NCI-H1436 treated with DMSO at 0.1 percent for 48 hours (cell line): ENCODE measurements around the gene APOF.
"Not testable (repeated sequence)": the region's sequence is repeated elsewhere in the genome, so short reads cannot be mapped to it uniquely, and the experiment has no call there.

Source experiments
- DNase-seq: peaks from one replicate; lab custom pipeline; 2025; lab: John Stamatoyannopoulos, UW

APOF gene

DNA sequence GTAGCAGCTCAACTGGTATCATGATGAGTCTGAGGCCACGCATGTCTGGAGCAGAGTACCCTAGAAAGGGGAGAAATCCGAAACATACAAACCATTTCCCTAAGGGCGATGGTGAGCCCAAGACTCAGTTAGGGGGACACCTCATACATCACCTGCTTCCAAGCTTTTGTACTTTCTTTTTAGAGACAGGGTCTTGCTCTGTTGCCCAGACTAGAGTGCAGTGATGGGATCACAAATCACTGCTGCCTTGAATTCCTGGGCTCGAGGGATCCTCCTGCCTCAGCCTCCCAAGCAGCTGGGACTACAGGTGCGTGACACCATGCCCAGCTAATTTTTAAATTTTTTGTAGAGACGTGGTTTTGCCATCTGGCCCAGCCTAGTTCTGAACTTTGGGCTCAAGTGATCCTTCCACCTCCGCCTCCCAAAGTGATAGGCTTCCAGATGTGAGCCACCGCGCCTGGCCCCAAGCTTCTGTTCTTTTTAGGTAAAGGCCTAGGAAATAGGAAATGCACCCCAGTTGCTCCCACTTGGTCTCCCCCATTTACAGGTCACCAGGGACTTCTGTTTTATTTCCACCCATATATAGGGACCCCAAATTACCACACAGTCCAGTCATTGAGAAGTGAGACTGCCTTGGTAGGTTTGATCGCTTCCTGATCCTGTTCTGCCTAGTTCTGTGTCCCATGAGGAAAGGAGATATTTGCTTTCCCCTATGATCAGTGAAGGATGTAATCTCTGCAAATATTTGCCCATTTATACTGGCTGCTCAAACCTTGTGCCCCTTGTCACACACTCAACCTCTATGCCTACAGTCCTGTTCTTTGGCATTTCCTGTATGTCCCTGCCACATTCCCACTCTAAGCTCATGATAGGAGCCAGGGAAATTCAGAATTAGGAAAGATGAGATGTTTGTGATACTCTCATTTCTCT lies at the start of gene APOF:
TSS of gene APOF (minus strand) at position 728 of the 930 bp plus-strand sequence. CDS start at position 616, 112 bp downstream.
- no peak for DNase-seq

DNA sequence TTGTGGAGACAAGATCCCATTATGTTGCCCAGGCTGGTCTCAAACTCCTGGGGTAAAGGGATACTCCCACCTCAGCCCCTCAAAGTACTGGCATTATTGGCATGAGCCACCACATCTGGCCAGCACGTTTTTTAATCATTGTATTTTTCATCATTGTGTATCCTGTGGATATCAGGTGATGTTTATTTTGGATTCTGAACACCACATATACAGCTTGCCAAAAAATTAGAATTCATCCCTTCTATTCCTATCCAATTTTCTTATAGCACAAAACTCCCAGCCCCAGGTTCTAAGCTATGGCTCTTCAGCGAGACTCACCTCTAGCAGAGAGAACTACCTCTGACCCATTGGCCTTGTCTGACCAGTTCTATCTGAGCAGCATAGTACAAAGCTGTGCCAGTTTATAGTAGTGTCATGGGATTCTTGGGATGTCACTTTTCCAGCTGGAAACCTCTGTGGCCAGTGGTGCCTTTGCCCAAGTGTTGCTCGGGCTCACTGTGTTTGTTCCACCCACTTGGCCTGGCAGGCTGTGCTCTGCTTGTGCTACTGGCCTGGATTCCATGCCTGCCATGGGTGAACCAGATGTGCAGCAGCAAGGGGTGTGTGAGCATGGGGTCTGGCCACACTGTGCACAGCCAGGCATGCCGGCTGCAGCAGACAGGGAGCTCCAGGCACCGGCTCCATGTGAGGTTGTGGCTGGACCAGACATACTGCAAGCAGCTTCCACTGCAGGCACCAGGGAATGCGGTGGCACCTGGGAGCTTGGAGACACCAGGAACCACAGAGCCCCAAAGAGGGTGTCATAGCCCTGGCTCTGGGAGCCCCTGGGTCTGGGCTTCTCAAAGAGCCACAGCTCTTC lies 49.4 kb upstream of the APOF start:
- DNase-seq, result no peak

DNA sequence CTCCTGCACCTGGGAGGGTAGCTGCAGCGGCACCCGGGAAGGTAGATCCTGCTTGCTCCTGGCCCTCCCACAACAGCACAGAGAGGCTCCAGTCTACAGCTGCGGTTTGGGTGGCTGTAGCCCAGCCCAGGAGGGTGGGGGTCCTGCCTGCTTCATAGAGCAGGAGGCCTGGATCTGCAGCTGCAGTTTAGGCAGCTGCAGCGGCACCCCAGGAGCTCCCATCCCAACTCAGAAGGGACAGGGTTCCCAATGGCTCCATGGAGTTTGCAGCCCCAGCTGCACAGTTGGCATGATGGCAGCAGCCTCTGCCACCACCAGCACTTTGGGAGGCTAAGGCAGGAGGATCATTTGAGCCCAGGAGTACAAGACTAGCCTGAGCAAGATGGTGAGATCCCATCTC lies 48.1 kb upstream of the APOF start:
- no peak for DNase-seq

GRCh38 chr12:56408799-56409417 lies 46.3 kb upstream of the APOF start:
- no peak for DNase-seq

DNA sequence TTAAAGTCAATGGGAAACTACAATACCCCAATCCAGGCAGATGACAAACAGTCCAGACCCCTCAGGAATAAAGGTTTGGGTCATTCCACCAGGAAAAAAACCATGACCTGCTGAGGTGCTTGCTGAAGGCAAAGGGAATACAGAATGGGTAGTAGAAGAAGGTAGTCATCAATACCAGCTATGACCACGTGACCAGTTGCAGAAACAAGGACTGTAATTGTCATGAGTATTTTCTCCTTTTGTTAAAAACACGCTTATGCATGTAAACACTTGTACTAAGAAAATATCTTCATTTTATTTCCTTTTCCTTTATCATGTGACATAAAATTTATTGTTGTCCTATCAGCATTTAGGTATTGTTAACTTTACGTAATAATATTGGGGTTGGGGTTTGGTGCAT lies 41.6 kb upstream of the APOF start:
- DNase-seq, result not testable (repeated sequence)

DNA sequence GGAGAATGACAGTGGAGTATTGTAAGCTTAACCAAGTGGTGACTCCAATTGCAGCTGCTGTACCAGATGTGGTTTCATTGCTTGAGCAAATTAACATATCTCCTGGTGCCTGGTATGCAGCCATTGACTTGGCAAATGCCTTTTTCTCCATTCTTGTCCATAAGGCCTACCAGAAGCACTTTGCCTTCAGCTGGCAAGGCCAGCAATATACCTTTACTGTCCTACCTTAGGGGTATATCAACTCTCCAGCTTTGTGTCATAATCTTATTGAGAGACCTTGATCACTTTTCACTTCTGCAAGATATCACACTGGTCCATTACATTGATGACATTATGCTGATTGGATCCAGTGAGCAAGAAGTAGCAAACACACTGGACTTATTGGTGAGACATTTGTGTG lies 39.0 kb upstream of the APOF start:
- DNase-seq, result not testable (repeated sequence)

DNA sequence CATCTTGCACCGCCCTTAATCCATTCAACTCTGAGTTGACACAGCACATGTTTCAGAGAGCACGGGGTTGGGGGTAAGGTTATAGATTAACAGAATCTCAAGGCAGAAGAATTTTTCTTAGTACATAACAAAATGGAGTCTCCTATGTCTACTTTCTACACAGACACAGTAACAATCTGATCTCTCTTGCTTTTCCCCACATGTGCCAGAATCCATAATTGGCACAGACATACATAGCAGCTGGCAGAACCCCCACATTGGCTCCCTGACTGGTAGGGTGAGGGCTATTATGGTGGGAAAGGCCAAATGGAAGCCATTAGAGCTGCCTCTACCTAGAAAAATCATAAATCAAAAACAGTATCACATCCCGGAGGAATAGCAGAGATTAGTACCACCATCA lies 38.5 kb upstream of the APOF start:
- not testable (repeated sequence) for DNase-seq

DNA sequence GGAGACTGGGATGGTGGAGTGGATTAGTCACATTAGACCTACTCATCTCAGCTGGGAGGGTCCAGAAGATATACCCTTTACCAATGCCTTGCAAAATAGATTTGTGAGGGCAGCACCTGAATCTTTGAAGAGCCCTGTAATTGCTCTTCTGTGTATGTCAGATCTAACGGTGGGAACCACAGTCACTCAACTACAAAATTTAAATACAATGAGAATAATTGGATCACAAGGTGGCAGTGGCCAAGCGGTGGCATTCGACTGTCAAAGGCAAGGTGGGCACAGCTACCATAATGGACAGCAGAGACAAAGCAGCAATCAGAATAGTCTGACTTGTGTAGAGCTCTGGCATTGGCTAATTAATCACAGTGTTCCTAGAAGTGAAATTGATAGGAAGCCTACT lies 36.8 kb upstream of the APOF start:
- DNase-seq, result not testable (repeated sequence)

- DNase-seq, result no peak
Observed at GRCh38 chr12:56398324-56398723, 35.7 kb upstream of the APOF start.

GRCh38 chr12:56392331-56392730 lies 29.7 kb upstream of the APOF start:
- DNase-seq, result no peak

DNA sequence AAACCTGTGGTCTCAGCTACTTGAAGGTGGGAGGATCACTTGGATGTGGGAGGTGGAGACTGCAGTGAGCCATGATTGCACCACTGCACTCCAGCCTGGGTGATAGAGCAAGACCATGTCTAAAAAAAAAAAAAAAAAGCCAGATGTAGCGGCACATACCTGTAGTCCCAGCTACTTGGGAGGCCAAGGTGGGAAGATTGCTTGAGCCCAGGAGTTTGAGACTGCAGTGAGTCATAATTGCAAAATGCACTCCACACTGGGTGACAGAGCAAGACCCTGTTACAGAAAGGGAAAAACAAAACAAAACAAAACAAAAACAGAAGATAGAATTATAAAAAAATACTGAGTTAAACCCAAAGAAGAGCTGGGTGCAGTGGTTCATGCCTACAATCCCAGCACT lies 29.1 kb upstream of the APOF start:
- DNase-seq, result no peak

- DNase-seq, result no peak
Observed at GRCh38 chr12:56389412-56389811, 26.8 kb upstream of the APOF start.

GRCh38 chr12:56387152-56387736 lies 24.6 kb upstream of the APOF start:
- DNase-seq, result no peak

GRCh38 chr12:56385873-56386272 lies 23.2 kb upstream of the APOF start:
- DNase-seq, result no peak

GRCh38 chr12:56382611-56383010 lies 20.0 kb upstream of the APOF start:
- DNase-seq, result no peak

DNA sequence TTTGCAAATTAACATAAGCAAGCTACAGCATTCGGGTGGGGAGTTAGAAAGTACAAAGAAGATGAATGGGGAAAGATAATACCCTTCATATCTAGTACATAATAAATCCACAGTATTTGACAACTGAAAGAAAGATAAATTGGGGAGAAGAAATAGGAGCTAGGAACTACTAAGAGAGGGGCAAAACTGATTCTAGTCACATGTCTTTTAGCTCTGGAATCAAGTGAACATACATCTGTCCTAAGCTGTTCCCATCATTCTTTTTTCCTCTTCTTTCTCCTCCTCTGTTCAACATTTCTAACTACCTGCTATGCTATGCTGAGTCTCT lies 15.3 kb upstream of the APOF start:
- no peak for DNase-seq

- no peak for DNase-seq
Observed at GRCh38 chr12:56377310-56377988, 14.8 kb upstream of the APOF start.

DNA sequence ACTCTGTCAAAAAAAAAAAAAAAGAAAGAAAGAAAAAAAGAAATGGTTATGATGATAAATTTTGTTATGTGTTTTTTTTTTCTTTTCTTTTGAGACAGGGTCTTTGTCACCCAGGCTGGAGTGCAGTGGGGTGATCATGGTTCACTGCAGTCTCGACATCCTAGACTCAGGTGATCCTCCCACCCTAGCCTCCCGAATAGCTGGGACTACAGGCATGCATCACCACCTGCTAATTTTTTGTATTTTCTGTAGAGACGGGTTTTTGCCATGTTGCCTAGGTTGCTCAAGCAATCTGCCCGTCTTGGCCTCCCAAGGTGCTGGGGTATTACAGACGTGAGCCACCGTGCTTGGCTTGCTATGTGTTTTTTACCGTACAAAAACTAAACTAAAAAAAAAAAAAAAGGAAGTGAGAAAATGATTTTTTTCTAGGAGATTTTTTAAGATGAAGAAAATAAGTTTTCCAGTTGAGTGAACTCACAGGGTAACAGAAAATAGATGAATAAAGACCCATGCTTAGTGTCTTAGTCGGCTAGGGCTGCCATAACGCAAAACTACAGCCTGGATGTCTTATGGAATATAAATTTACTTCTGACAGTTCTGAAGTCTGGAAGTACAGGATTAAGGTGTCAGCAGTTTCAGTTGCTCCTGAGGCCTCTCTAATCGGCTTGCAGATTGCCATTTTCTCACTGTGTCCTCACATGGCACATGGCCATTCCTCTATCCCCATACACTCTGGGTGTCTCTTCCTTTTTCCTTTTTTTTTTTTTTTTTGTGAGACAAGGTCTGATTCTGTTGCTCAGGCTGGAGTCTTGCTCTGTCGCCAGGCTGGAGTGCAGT lies 13.2 kb upstream of the APOF start:
- no peak for DNase-seq

DNA sequence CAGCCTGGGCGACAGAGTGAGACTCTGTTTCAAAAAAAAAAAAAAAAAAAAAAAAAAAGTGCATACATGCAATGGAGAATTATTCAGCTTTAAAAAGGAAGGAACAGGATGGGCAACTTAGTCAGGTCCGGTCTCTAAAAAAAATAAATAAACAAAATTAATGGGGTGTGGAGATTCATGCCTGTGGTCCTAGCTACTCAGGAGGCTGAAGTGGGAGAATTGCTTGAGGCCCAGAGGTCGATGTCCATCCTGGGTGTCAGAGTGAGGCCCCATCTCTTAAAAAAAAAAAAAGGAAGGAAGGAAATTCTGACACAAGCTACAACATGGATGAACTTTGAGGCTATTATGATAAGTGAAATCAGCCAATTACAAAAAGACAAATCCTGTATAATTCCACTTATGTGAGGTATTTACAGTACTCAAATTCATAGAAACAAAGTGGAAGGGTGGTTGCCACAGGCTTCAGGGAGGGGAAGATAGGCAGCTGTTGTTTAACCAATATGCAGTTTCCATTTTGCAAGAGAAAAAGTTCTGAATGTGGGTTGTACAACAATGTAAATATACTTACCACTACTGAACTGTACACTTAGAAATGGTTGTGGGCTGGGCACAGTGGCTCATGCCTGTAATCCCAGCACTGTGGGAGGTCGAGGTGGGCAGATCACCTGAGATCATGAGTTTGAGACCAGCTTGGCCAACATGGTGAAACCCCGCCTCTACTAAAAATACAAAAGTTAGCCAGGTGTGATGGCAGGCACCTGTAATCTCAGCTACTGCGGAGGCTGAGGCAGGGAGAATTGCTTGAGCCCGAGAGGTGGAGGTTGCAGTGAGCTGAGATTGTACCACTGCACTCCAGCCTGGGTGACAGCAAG lies 12.3 kb upstream of the APOF start:
- no peak for DNase-seq

GRCh38 chr12:56373515-56373914 lies 10.9 kb upstream of the APOF start:
- DNase-seq, result no peak
